ENCODE data around the gene SIK3.
"Not testable (repeated sequence)": the region's sequence is repeated elsewhere in the genome, so short reads cannot be mapped to it uniquely, and the experiment has no call there.

Gene SIK3

DNA sequence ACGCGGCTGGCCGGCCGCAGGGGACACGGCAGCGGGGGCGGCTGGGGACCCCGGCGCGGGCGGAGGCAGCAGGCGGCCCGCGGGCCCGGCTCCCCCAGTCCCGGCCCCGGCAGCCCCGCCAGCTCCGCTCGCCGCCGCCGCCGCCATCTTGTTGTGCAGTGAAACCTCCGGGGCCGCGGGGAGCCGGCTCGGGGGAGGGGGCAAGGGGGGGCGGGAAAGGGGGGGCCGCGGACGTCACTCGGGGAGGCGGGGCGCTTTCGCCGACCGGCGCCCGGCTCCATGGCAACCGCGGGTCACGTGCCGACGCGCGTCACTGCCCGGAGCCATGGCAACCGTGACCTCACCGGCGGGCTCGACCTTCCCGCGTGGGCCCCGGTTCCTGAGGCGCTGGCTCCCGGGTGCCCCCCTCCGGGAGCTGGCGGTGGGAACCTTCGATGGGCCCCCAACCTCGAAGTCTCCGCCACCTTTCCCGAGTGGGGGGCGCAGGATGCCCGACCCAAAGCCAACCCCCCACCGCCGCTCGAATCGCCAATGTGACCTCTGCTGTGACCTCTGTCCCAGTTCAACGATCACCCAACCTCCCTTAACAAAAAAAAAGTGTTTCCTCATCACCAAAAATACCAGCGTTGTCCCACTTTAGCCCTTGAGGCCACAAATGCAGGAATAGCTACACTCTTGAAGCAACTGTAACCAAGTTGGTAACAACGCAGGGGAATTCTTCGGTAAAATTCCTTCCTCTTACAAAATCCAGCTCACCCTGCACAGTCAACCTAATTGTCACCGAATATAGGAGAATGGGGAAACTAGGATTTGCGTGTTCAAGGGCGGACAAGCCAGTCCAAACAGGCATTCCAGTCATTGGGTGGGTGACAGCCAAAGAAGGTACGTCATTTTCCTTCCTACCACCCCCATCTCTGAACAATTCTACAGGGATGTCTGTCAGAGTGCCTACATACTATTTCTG is at the start of gene SIK3:
SIK3 (minus strand) TSS at position 160 of the 964 bp plus-strand sequence; CDS start at position 147, 13 bp downstream.
- DNase-seq, result peak; percentile 95 to 96

DNA sequence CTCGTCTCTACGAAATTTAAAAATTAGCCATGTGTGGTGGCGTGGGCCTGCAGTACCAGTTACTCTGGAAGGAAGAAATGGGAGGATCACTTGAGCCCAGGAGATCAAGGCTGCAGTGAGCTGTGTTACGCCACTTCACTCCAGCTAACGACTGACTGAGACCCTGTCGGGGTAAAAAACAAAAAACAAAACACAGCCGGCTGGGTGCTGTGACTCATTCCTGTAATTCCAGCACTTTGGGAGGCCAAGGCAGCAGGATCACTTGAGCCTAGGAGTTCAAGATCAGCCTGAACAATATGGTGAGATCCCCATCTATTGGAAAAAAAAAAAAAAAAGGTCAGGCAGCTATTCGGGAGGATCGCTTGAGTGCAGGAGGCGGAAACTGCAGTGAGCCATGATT is 48.3 kb upstream of the SIK3 start:
- DNase-seq, result no peak

DNA sequence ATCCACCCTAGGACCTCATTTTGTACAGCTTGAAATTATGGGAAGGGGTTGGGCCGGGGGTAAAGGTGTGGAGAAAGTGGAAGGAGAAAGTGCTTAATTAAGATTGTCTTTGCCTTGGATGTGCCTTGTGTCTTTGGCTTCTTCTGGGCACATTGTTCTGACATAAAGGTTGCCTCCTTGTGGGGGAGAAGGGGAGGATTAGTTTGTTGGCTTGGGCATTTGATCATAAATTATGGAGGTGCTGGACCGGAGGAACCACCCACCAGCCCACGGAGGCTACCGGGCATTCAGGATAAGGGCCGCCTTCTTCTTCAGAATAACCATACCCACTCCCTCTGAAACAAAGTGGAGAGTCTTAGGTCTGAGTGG is 47.1 kb upstream of the SIK3 start:
- no peak for DNase-seq

DNA sequence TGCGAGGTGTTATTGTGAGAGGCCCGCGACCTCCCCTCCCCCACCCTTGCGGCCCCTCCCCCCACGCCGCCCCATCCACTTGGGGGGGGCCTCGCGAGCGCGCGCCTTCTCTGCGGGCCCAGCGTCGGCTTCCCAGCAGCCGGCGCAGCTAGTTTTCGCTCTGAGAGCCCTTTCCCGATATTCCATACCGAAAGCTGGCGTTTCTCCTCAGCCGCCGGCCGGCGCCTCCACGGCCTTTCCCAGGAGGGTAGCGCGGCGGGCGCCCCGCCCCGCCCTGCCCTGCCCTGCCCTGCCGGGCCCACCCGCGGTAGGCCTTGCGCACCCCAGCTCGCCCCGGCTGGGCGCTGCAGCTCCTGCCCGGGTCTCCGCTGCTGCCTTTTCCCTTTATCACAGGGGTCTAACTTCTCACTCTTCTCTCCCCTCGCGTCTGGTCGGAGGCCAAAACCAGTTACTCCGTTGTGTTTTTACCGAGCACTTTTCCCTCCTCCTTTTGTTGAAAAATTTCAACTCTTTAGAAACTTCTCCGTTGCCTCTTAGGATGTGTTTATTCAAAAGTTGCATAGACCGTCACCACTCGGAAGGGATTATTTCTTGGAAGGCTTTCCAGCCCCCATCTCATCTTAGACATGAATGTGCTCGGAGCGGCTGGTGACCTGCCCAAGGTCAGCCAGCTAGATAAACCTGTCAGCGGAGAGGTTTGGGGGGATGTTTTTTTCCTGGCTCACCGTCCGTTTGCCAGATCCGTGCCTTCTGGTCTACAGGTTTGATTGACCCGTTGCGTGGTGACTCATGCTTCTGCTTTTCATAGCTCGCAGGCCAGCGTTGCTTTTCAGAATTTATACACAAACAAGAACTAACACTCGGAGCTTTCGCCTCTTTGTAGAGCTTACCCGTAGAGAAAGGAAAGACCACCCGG is 46.5 kb upstream of the SIK3 start:
- DNase-seq, result peak; percentile 8 to 31

DNA sequence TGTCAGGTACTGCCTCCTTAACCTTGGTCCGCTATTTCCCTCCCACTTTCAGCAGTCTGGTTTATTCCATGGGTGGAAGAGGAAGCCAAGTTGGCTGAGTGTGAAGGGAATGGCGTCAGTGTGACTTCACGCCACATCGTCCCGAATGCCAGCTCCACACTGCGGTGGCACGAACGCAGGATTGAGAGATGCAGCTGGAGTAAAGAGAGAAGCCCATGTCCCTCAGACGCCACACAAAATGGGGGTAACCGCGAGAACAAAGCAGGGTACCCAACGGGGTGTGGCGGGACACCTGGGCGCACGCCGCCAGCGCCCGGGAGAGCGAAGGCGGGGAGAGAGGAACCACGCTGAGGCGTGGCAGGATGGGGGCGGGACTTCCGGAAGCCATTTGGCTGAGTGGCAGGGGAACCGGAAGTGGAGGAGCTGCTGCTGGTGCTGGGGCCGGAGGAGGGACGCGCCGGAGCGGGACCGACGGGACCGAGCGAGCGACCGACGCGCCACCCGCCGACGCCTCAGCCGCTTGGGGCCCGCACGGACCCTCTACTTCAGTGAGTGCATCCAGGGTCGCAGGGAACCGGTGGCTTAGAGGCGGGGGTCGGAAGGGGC is 45.7 kb upstream of the SIK3 start, which contains the start of gene PAFAH1B2:
PAFAH1B2 (plus strand) TSS at position 417 of the 606 bp plus-strand sequence. CDS start 8,161 bp downstream, outside the sequence.
- peak; percentile 95 to 96 for DNase-seq

DNA sequence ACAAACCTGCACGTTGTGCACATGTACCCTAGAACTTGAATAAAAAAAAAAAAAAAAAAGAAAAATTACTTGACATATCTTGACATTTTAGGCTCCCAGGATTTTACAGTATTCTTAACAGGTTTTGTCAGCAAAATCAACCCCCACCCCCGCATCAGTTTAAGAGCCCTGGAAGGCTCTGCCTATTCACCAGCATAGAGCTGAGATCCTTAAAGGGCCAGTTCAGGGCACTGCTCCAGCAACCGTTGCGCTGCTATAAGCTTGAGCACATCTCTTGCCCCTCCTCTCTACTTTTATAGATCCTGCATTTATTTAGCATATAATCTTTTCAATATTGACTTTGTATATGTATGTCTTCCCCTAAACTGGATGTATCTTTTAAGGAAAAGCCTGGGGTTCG is 45.2 kb upstream of the SIK3 start:
- DNase-seq, result peak; percentile 27 to 50

DNA sequence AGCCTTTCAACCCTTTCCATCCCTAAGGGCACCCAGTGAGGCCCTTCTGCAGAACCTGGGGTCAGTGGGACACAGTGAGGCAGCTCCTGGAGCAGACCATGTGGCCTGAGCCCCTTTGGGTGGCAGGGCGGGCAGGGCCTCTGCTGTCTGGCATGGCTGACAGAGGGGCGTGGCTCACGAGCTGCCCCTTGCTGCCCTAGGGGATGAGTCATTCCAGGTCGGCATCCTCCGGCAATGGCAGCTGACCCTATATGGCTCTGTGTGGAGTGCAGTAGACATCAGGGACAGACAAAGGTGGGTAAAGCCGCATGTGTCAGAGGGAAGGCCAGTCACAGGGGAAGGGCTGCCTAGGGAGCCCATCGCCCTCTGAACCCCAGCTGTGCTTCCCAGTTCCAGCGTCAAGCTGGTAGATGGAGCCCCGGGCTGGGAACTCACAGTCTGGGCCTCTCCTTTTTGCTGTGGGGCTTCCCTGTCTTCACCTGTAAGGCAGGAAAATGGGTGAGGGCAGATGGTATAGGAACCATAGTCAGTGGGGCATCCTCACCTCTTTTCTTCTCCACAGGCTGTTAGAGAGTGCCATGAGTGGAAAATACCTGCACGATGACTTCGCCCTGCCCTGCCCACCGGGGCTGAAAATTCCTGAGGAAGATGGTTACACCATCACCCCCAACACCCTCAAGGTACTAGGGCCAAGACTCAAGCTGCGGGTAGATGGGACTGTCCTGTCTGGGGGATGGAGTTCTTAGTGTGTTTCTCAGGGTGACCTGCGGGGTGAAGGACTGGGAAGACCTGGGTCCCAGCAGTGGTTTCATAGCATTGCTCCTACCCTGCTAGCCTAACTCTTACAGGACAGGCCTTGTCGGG is 39.2 kb upstream of the SIK3 start:
- DNase-seq, result not testable (repeated sequence)

DNA sequence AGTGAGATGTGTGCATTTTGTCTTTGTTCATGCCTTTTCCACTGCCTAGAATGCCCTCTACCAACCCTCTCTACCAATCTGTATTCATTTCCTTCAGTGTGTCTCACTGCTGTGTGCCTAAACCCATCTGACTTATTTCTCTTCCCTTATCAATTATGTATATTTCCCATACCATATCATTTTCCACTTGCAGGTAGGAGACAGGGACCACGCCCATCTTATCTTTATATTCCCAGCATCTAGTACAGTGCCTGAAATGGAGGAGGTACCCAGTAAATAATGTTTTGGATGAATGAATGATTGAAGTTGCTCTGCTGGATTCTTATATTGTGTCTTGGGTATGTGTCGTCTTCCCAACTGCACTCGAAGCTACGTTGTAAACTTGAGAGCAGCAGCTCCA is 36.8 kb upstream of the SIK3 start:
- DNase-seq, result not testable (repeated sequence)

DNA sequence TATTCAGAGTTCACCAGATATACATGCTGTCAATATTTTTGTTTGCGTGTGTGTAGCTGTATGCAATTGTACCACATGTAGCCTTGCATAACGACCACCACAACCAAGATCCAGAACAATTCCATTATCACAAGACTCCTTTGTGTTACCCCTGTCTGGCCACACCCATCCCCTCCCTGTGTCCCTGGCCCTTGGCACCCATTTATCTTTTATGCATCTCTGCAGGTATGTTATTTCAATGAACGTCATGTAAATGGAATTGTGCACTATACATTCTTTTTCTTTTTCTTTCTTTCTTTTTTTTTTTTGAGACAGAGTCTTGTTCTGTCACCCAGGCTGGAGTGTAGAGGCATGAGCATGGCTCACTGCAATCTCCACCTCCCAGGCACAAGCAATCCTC is 36.2 kb upstream of the SIK3 start:
- DNase-seq, result no peak

DNA sequence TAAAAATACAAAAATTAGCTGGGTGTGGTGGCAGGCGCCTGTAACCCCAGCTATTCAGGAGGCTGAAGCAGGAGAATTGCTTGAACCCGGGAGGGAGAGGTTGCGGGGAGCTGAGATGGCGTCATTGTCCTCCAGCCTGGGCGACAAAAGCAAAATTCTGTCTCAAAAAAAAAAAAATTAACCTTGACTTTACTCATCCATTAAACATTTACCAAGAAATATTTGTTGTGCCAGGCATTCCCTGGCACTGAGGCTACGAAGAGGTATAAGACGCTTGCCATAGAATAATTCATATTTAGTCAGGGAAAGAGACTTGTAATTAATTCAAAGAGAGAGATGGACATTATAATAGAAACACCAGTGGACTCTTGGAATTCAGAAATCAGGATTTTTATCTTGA is 32.7 kb upstream of the SIK3 start:
- DNase-seq, result no peak

DNA sequence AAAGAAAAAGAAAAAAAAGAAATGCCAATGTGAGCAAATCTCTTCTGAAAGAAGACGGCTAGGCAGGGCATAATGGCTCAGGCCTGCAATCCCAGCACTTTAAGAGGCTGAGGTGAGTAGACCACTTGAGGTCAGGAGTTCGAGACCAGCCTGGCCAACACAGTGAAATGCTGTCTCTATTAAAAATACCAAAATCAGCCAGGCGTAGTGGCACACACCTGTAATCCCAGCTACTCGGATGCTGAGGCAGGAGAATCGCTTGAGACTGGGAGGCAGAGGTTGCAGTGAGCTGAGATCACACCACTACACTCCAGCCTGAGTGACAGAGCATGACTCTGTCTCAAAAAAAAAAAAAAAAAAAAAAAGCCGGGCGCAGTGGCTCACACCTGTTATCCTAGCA is 32.2 kb upstream of the SIK3 start:
- not testable (repeated sequence) for DNase-seq

DNA sequence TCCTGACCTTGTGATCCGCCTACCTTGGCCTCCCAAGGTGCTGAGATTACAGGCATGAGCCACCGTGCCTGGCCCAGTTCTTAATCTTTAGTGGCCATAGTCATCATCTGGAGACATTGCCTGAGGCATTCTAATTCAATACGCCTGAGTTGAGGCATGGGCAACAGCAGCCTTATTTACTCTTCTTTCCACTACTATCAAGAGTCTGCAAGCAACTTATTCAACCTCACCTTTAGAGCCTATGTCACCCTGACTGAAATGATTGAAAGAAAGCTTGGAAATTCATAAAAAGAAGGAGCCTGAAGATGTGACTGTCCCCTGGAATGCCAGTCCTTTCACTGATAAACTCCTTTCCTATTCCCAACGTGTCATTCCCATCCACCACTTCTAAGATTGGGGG is 30.1 kb upstream of the SIK3 start:
- DNase-seq, result no peak

DNA sequence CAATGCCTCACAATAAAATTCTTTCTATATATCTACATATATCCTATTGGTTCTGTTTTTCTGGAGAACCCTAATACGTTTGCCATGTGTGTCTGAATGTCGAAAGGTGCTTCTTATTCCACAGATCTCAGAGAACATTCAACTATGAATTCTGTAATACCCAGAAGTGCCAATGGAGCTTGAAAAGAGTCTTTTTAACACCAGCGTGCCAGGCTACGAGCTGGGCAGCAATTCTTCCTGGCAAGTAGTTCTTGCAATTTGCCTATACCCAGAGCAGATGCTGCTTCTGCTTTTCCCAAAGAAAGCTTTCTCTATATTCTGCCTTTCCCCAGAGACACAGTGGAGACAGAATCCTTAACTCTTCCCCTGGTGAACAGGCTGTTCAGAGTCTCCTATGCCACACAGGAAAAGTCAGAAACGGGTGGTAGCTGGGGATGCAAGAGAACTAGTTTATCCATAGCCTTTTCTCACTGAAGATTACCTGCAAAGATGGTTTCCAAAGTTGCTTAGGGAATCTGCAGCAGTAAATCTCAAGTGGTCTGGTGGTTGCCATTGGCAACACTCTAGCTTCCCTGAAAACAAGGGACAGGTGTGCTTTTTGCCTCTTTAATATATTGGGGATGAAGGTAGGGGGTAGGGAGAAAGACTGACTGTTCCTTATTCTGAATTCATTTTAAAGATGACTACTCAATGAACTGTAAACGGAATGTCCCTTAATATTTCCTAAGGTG is 29.1 kb upstream of the SIK3 start:
- DNase-seq, result no peak

DNA sequence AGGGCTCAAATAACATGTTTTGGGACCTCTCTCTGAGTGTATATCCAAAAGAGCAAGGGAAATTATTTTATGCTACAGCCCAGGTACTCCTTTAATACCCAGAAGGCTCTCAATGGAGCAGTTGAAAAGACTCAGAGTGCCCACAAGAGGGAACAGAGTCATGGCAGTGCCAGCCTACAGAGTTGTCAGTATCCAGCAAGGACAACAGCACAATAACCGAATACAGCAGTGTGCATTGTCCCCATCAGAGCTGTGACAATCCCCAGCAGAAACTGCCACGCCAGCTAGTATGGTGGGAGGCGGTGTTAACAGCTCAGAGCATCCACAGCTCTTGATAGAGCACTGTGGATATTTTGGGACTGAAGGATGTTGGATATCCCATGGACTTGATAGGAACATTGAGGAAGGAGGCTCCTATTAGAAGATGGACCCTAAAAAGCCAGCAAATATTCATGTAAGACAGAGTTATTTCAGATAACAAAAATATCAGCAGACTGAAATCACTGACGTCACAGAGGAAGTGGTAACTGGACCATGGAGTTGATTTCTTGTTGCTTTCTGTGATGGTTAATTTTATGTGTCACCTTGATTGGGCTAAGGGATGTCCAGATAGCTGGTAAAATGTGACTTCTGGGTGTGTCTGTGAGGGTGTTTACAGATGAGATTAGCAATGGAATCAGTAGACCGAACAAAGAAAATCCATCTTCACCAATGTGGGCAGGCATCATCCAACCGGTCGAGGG is 28.2 kb upstream of the SIK3 start:
- DNase-seq, result no peak

DNA sequence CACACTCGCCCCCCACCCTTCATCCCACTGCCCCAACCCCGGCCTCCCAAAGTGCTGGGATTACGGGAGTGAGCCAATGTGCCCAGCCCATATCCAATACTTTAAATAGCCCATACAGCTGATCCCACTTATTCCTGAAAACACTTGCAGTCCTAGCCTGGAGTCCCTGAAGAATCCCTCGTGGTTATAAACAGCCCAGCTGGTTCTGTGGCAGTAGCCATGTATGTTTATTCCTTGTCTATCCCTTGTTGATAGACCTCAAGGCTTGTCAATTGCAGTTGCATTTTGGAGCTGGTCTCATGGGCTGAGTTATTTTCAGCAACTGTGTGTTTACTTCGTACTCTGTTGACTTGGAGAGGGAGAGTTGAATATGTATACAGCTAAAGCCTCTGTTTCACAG is 24.3 kb upstream of the SIK3 start:
- no peak for DNase-seq

DNA sequence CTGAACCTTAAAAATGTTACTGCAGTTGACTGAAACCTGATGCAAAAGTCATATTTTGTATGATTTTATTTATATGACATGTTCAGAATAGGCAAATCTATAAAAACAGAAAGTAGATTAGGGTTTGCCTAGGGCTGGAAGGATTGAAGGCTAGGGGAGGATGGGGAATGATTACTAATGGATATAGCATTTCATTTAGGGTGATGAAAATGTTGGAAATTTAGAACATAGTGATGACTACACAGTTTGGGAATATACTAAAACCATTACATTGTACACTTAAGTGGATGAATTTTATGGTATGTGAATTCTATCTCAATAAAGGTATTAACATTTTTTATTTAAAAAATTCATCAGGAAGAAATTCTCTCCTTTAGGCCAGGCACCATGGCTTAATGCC is 22.9 kb upstream of the SIK3 start:
- no peak for DNase-seq

DNA sequence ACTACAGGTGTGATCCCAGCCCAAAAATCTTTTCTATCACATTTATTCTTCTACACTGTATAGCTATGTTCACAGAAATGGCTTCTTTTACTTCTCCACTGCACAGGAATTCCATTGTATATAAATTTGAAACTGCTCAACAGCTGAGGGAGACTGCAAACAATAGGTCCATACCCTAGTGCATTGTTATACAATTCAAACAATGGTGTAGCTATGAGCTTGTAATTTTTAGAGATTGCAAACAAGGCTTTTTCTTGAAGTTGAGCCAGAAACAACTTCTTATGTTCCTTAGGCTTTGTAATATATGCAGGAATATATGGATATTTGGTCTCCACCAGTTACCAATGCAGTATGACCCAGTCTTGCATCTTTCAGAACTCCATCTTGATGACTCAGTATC is 19.5 kb upstream of the SIK3 start:
- DNase-seq, result no peak

DNA sequence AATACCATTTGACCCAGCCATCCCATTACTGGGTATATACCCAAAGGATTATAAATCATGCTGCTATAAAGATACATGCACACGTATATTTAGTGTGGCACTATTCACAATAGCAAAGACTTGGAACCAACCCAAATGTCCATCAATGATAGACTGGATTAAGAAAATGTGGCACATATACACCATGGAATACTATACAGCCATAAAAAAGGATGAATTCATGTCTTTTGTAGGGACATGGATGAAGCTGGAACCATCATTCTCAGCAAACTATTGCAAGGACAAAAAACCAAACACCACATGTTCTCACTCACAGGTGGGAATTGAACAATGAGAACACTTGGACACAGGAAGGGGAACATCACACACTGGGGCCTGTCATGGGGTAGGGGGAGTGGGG is 14.7 kb upstream of the SIK3 start:
- not testable (repeated sequence) for DNase-seq

DNA sequence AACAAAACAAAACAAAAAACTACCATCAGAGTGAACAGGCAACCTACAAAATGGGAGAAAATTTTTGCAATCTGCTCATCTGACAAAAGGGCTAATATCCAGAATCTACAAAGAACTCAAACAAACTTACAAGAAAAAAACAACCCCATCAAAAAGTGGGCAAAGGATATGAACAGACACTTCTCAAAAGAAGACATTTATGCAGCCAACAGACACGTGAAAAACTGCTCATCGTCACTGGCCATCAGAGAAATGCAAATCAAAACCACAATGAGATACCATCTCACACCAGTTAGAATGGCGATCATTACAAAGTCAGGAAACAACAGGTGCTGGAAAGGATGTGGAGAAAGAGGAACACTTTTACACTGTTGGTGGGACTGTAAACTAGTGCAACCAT is 14.3 kb upstream of the SIK3 start:
- not testable (repeated sequence) for DNase-seq

DNA sequence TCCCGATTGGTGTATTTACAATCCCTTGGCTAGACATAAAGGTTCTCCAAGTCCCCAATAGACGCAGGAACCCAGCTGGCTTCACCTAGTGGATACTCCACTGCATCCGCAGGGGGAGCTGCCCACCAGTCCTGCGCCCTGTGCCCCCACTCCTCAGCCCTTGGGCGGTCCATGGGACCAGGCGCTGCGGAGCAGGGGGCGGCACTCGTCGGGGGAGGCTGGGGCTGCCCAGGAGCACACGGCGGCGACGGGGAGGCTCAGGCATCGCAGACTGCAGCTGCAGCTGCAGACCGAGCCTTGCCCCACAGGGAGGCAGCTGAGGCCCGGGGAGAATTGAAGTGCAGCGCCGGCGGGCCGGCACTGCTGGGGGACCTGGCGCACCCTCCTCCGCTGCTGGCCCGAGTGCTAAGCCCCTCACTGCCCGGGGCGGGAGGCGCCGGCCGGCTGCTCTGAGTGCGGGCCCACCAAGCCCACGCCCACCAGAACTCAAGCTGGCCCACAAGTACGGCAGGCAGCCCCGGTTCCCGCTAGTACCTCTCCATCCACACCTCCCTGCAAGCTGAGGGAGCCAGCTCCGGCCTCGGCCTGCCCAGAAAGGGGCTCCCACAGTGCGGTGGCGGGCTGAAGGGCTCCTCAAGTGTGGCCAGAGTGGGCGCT is 12.2 kb upstream of the SIK3 start:
- DNase-seq, result no peak
